ENCODE results near the gene CACNA1B.
"Not testable (repeated sequence)": the region's sequence is repeated elsewhere in the genome, so short reads cannot be mapped to it uniquely, and the experiment has no call there.

GRCh38 chr9:138143491-138143890 is 265.9 kb downstream of the CACNA1B start:
- not testable (repeated sequence) for TF ChIP-seq POLR2A, CTCF (IDR thresholded peaks at IDR 0.05)

All from testis (tissue), 2 donors.